OCI-LY3 (cell line): ENCODE results near the gene CYSLTR2.

Source experiments
- H2AFZ ChIP-seq: fragments of 200-600, 300-600 bp; shearing (Covaris generic); 2 replicates; pipeline ENCODE4 v1.6.0; 2014; ENCODE audit warnings: antibody characterized with exemption, low read depth, low read length
- H3K27ac ChIP-seq: fragments of 200-600, 300-600 bp; sonication (generic); 2 replicates; pipeline ENCODE4 v1.5.1; 2014; ENCODE audit warnings: mild to moderate bottlenecking, low read length, moderate library complexity, mixed read lengths
- H3K27me3 ChIP-seq: fragments of 200-600, 300-600 bp; sonication (generic); 2 replicates; pipeline ENCODE4 v1.6.1; 2014; ENCODE audit warnings: low read depth, low read length, mixed read lengths
- H3K36me3 ChIP-seq: fragments of 200-600, 300-600 bp; sonication (generic); replicated peaks from 2 replicates; pipeline ENCODE3; 2014; ENCODE audit warnings: low read depth, low read length, mixed read lengths
- H3K4me1 ChIP-seq: fragments of 300-600, 200-600 bp; sonication (generic); 2 replicates; pipeline ENCODE4 v1.6.1; 2014; ENCODE audit warnings: low read length, mixed read lengths
- H3K4me2 ChIP-seq: fragments of 200-600, 300-600 bp; sonication (generic); 2 replicates; pipeline ENCODE4 v1.6.1; 2014; ENCODE audit warnings: low read length, mixed read lengths
- H3K4me3 ChIP-seq: fragments of 300-600, 200-600 bp; sonication (generic); 2 replicates; pipeline ENCODE4 v1.5.1; 2014; ENCODE audit warnings: antibody characterized with exemption, mild to moderate bottlenecking, low read length, moderate library complexity
- H3K79me2 ChIP-seq: fragments of 300-600, 200-600 bp; shearing (Covaris generic); 2 replicates; pipeline ENCODE4 v1.6.1; 2014; ENCODE audit warnings: mild to moderate bottlenecking, low read length, mixed read lengths
- H3K9ac ChIP-seq: fragments of 300-600, 200-600 bp; shearing (Covaris generic); 2 replicates; pipeline ENCODE4 v1.6.0; 2014; ENCODE audit warnings: mild to moderate bottlenecking, low read length, moderate library complexity
- H3K9me3 ChIP-seq: fragments of 200-600, 300-600 bp; shearing (Covaris generic); 2 replicates; pipeline ENCODE4 v1.6.1; 2014; ENCODE audit warnings: low read length, mixed read lengths; ENCODE audit not compliant: insufficient read depth
- H4K20me1 ChIP-seq: fragments of 200-600, 300-600 bp; sonication (generic); 2 replicates; pipeline ENCODE4 v1.6.1; 2016; ENCODE audit warnings: low read length, mixed read lengths; ENCODE audit not compliant: insufficient read depth
- CTCF ChIP-seq: fragments of 200-600, 300-600 bp; sonication (generic); IDR thresholded peaks from 2 replicates; pipeline ENCODE4 v1.5.1; 2014; ENCODE audit warnings: antibody characterized with exemption, low read length, low read depth
- EZH2phosphoT487 ChIP-seq: fragments of 200-600 bp; shearing (Covaris generic); IDR thresholded peaks from 2 replicates; pipeline ENCODE4 v1.6.1; 2018; ENCODE audit warnings: antibody characterized with exemption, mixed run types, low read depth

The CYSLTR2 gene

GRCh38 chr13:48679941-48680680, 26.4 kb downstream of the CYSLTR2 start:
- no peaks in the 10 kb centered on the region for H3K79me2 ChIP-seq
- TF ChIP-seq EZH2phosphoT487, result no peak
- no peak for TF ChIP-seq CTCF

GRCh38 chr13:48680756-48681392, 27.1 kb downstream of the CYSLTR2 start:
- TF ChIP-seq CTCF, result no peak
- TF ChIP-seq EZH2phosphoT487, result no peak

More at GRCh38 chr13:48679941-48680680, 26.4 kb downstream of the CYSLTR2 start:
- no peak overlapping the region for H3K27ac ChIP-seq
- H3K9me3 ChIP-seq, result no peaks in the 10 kb centered on the region; the same call in 1 of the 2 replicates
- H3K4me2 ChIP-seq, result no peak overlapping the region
- no peak overlapping the region for H3K4me3 ChIP-seq
- H3K27me3 ChIP-seq, result 0 out of 2 replicates have a peak, but pooled peaks cover 6% of the 10 kb centered on the region
- no peaks in the 10 kb centered on the region for H4K20me1 ChIP-seq
- no peak overlapping the region for H3K9ac ChIP-seq
- peaks cover 23% of the 10 kb centered on the region for H3K4me1 ChIP-seq
- H3K36me3 ChIP-seq, result no peaks in the 10 kb centered on the region
- H2AFZ ChIP-seq, result no peak overlapping the region

GRCh38 chr13:48681905-48682304, 28.2 kb downstream of the CYSLTR2 start:
- TF ChIP-seq EZH2phosphoT487 (no peak), CTCF (no peak)
- Histone ChIP-seq H3K79me2 (no peaks in the 10 kb centered on the region), H3K36me3 (no peaks in the 10 kb centered on the region), H2AFZ (no peak overlapping the region), H3K27me3 (0 out of 2 replicates have a peak, but pooled peaks cover 6% of the 10 kb centered on the region), H3K27ac (no peak overlapping the region), H4K20me1 (no peaks in the 10 kb centered on the region), H3K9ac (no peak overlapping the region), H3K9me3 (no peaks in the 10 kb centered on the region; the same call in 1 of the 2 replicates), H3K4me3 (no peak overlapping the region), H3K4me1 (peaks cover 23% of the 10 kb centered on the region), H3K4me2 (no peak overlapping the region)

More at GRCh38 chr13:48680756-48681392, 27.1 kb downstream of the CYSLTR2 start:
- 0 out of 2 replicates have a peak, but pooled peaks cover 6% of the 10 kb centered on the region for H3K27me3 ChIP-seq
- H2AFZ ChIP-seq, result no peak overlapping the region
- no peaks in the 10 kb centered on the region for H3K79me2 ChIP-seq
- no peak overlapping the region for H3K27ac ChIP-seq
- H3K4me1 ChIP-seq, result peaks cover 23% of the 10 kb centered on the region
- H3K9me3 ChIP-seq, result no peaks in the 10 kb centered on the region; the same call in 1 of the 2 replicates
- H3K9ac ChIP-seq, result no peak overlapping the region
- no peak overlapping the region for H3K4me3 ChIP-seq
- H4K20me1 ChIP-seq, result no peaks in the 10 kb centered on the region
- H3K36me3 ChIP-seq, result no peaks in the 10 kb centered on the region
- peak overlapping the region; percentile 7 for H3K4me2 ChIP-seq

- H3K4me3 ChIP-seq, result no peak overlapping the region
- H3K4me1 ChIP-seq, result peaks cover 23% of the 10 kb centered on the region
- no peak overlapping the region for H3K27ac ChIP-seq
- no peaks in the 10 kb centered on the region for H3K36me3 ChIP-seq
- no peak overlapping the region for H3K9ac ChIP-seq
- TF ChIP-seq EZH2phosphoT487, result no peak
- no peak for TF ChIP-seq CTCF
- no peaks in the 10 kb centered on the region for H4K20me1 ChIP-seq
- H3K27me3 ChIP-seq, result 0 out of 2 replicates have a peak, but pooled peaks cover under 1% of the 10 kb centered on the region
- H3K79me2 ChIP-seq, result no peaks in the 10 kb centered on the region
- H3K4me2 ChIP-seq, result no peak overlapping the region
- no peak overlapping the region for H2AFZ ChIP-seq
- no peaks in the 10 kb centered on the region; the same call in 1 of the 2 replicates for H3K9me3 ChIP-seq
Measured at GRCh38 chr13:48682436-48682835, 28.7 kb downstream of the CYSLTR2 start.
